ENCODE data around the gene GRM4.

DNA sequence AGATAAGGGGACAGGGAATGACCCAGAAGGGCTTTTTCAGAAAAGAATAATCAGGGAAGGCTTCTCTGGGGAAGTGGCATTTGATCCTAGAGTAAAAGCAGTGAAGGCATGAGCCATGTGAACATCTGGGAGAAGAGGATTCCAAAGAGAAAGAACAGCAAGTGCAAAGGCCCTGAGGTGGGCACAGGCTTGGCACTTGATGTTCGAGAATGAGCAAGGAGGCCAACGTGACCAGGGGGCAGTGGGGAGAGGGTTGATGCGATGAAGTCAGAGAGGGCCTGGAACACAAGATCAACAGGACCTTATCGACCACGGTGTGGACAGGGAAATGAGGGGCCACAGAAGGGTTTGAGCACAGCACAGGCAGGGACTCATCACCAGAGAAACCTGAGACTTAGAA is 5.8 kb downstream of the GRM4 start:
- TF ChIP-seq GATA2 (IDR thresholded peaks at IDR 0.05; ENCODE audit: low read depth, low read length) (no peak), GATA3 (IDR thresholded peaks at IDR 0.05; ENCODE audit: low read depth, low read length) (no peak)
